ENCODE data around the gene C17orf67.

The C17orf67 gene

DNA sequence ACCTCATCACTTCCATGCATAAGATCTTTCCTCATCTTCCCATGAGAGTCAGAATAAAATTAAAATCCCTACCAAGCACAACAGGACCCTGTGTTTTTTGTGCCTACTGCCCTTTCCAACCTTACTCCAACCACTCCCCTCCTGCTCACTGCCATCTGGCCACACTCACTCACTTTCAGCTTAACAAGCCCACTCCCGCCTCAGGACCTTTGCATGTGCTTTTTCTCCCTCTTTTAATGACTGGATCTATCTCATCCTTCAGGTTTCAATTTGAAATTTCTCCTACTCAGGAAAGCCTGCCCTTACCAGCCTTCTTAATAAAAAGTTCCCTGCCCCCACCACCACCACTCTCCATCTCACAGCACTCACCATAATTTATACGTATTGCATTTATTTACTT is 14.7 kb downstream of the C17orf67 start:
- H3K36me3 Mint-ChIP-seq (ENCODE audit: low read depth): peaks cover 4% of the 10 kb centered on the region
- TF ChIP-seq, protein P1, sequence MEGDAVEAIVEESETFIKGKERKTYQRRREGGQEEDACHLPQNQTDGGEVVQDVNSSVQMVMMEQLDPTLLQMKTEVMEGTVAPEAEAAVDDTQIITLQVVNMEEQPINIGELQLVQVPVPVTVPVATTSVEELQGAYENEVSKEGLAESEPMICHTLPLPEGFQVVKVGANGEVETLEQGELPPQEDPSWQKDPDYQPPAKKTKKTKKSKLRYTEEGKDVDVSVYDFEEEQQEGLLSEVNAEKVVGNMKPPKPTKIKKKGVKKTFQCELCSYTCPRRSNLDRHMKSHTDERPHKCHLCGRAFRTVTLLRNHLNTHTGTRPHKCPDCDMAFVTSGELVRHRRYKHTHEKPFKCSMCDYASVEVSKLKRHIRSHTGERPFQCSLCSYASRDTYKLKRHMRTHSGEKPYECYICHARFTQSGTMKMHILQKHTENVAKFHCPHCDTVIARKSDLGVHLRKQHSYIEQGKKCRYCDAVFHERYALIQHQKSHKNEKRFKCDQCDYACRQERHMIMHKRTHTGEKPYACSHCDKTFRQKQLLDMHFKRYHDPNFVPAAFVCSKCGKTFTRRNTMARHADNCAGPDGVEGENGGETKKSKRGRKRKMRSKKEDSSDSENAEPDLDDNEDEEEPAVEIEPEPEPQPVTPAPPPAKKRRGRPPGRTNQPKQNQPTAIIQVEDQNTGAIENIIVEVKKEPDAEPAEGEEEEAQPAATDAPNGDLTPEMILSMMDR (IDR thresholded peaks at IDR 0.05): no peak
- H3K4me1 Mint-ChIP-seq: peaks cover 6% of the 10 kb centered on the region
- H3K4me3 Mint-ChIP-seq: no peak overlapping the region
- peaks cover 24% of the 10 kb centered on the region for H3K27me3 Mint-ChIP-seq (ENCODE audit: low read depth, poor library complexity)
- DNase-seq: no peak
- H3K9me3 Mint-ChIP-seq: no peaks in the 10 kb centered on the region
- no peak overlapping the region for H3K27ac Mint-ChIP-seq

DNA sequence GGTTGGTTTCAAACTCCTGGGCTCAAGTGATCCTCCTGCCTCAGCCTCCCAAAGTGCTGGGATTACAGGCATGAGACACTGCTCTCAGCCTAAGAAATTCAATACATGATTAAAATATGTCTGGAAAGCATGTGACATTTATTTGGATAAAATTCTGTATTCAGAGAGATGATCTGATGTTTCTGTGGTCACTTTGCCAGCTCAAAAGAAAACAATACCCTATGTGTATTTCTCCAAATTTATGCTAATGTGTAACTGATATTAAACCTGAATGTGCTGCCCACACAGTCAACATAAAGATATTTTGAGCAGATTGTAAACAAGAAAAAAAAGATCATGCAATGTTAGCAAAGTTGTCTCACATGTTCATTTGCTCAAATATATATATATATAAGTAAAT is 16.7 kb downstream of the C17orf67 start:
- no peak overlapping the region for H3K27ac Mint-ChIP-seq
- H3K4me1 Mint-ChIP-seq: peaks cover 6% of the 10 kb centered on the region
- H3K27me3 Mint-ChIP-seq (ENCODE audit: low read depth, poor library complexity): peaks cover 33% of the 10 kb centered on the region
- no peaks in the 10 kb centered on the region for H3K36me3 Mint-ChIP-seq (ENCODE audit: low read depth)
- no peak overlapping the region for H3K4me3 Mint-ChIP-seq
- TF ChIP-seq, protein P1 (IDR thresholded peaks at IDR 0.05): no peak
- DNase-seq: no peak
- no peaks in the 10 kb centered on the region for H3K9me3 Mint-ChIP-seq

DNA sequence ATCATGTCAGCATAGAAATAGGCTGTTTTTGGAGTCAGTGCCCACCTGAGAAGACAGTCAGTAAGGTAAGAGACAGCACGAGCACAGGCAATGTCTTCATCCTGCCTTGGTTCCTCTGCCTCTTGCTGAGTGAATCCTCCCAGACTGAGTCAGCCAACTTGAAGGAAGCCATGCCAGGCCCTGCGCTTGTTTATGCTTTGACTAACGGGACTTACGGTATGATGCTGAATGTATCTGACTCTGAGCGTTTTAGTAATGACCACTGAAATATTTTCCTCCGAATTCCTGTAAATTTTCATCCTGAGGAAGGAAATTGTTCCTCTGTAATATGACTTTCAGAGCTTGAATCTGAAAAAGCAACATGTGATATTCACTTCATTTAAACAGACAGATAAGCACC is 18.0 kb downstream of the C17orf67 start:
- Mint-ChIP-seq H3K27me3 (ENCODE audit: low read depth, poor library complexity) (peaks cover 32% of the 10 kb centered on the region), H3K4me3 (no peak overlapping the region), H3K27ac (no peak overlapping the region), H3K36me3 (ENCODE audit: low read depth) (no peaks in the 10 kb centered on the region), H3K9me3 (no peaks in the 10 kb centered on the region), H3K4me1 (peaks cover 6% of the 10 kb centered on the region)
- TF ChIP-seq, protein P1 (IDR thresholded peaks at IDR 0.05): no peak
- no peak for DNase-seq

DNA sequence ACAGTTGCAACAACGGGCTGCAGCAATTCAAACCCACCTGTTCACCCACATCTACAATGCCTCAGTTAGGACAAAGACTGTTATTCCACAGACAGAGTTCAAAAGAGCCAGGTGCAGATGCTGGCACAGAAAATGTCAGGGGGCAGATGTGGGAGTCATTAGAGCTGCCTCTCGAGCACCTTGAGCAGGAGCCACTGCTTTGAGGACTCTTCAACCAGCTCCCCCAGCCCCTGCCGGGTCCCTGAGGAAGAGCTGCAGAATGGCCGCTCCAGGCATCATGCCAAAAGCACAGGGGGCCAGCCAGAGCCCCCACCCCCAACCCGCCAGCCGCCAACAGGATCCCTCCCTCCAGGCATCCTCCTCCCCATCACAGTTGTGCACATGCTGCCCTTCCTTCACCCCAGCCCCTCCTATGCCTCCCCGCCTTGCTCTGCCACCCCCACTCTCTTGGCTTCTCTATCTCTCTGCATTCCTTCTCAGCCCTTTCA is 20.8 kb downstream of the C17orf67 start:
- Mint-ChIP-seq H3K27me3 (ENCODE audit: low read depth, poor library complexity) (peaks cover 23% of the 10 kb centered on the region), H3K9me3 (no peaks in the 10 kb centered on the region), H3K36me3 (ENCODE audit: low read depth) (no peaks in the 10 kb centered on the region), H3K4me1 (no peaks in the 10 kb centered on the region), H3K4me3 (no peak overlapping the region), H3K27ac (no peak overlapping the region)
- no peak for DNase-seq
- TF ChIP-seq, protein P1 (IDR thresholded peaks at IDR 0.05): no peak

DNA sequence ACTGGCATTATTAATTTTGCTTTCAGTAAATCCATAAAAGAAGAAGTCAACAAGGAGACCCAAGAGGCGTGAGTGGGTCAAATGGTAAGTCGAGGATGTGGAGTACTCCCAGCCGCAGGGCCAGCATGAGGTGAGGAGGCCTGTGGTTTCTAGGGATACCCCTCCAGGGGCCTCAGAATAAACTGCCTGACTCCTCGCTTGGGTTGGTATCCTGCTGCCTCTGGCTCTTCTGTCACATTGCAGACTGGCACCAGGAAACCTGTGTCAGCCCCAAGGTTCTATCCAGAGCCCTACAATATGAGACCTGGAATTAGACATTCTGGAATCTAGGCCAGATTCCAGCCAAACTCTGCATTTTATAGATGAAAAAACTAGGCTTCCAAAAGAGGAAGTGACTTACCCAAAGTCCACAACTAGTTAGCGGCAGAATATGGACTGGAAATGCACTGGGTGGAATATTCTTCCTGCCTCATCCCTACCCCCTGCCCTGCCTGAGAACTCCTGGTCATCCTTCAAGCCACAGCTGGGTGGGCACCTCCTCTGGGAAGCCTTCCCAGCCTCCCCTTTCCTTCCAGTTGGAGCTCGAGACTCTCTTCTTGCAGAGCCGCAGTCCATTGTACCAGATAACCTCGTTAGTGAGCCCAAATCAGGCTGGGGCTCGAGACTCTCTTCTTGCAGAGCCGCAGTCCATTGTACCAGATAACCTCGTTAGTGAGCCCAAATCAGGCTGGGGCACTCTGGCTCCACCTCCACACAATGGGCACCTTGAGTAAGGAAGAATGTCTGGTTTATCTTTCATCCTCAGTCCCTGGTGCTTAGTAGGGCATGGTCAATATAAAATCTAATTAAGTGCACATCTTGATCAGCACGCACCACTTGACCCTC is 22.6 kb downstream of the C17orf67 start:
- Mint-ChIP-seq H3K27me3 (ENCODE audit: low read depth, poor library complexity) (peaks cover 20% of the 10 kb centered on the region), H3K9me3 (no peaks in the 10 kb centered on the region), H3K36me3 (ENCODE audit: low read depth) (no peaks in the 10 kb centered on the region), H3K4me1 (peaks cover 8% of the 10 kb centered on the region), H3K27ac (no peak overlapping the region), H3K4me3 (no peak overlapping the region)
- no peak for DNase-seq
- TF ChIP-seq, protein P1 (IDR thresholded peaks at IDR 0.05): no peak

DNA sequence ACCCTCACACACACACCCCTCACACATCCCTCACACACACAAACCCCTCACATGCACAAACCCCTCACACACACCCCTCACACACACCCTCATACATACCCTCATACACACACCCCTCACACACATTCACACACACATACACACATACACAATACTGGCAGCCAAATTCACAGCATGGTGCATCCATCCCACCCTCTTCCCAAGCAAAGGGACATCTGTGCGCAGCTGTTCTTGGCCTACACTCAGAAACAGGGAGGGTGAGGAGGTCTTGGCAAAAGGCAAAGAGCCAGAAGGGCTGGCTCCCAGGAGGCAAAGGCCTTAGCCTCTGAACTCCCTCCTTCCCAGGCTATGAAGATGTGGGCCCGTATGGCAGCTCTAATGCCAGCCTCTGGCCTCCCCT is 23.4 kb downstream of the C17orf67 start:
- H3K9me3 Mint-ChIP-seq: no peaks in the 10 kb centered on the region

More for the DNA sequence above, 23.4 kb downstream of the C17orf67 start:
- Mint-ChIP-seq H3K27ac (no peak overlapping the region), H3K36me3 (ENCODE audit: low read depth) (no peaks in the 10 kb centered on the region), H3K27me3 (ENCODE audit: low read depth, poor library complexity) (peaks cover 16% of the 10 kb centered on the region), H3K4me3 (no peak overlapping the region), H3K4me1 (peaks cover 8% of the 10 kb centered on the region)
- no peak for DNase-seq
- TF ChIP-seq, protein P1 (IDR thresholded peaks at IDR 0.05): no peak
